NCI-H345 treated with DMSO at 0.1 percent for 48 hours (cell line): Measurements from ENCODE around the gene BCL2.

Experiments
- DNase-seq: peaks from one replicate; lab custom pipeline; 2025; ENCODE audit not compliant: unreplicated experiment; lab: John Stamatoyannopoulos, UW

BCL2 gene

GRCh38 chr18:63329431-63330145 is 10.0 kb upstream of the BCL2 start:
- DNase-seq, result no peak

GRCh38 chr18:63326011-63326410 is 6.4 kb upstream of the BCL2 start:
- DNase-seq, result no peak

- DNase-seq, result no peak
These were observed 5.6 kb upstream of the BCL2 start for GRCh38 chr18:63325086-63325686.

GRCh38 chr18:63322908-63323634 is 3.5 kb upstream of the BCL2 start:
- DNase-seq, result peak; percentile 85

- no peak for DNase-seq
These were observed 2.6 kb upstream of the BCL2 start for GRCh38 chr18:63322206-63322605.

- DNase-seq, result no peak
These were observed 1.7 kb upstream of the BCL2 start for GRCh38 chr18:63321291-63321690.

GRCh38 chr18:63320975-63321265 is 1.4 kb upstream of the BCL2 start:
- no peak for DNase-seq

- DNase-seq, result peak; percentile 70
These were observed 780 bp upstream of the BCL2 start for GRCh38 chr18:63320123-63320974.

GRCh38 chr18:63318889-63319382 is 633 bp downstream of the BCL2 start:
- DNase-seq, result no peak

GRCh38 chr18:63317982-63318888 is 1.3 kb downstream of the BCL2 start:
- DNase-seq, result peak; percentile 69

GRCh38 chr18:63317556-63317946 is 2.0 kb downstream of the BCL2 start:
- no peak for DNase-seq

GRCh38 chr18:63316612-63317555 is 2.7 kb downstream of the BCL2 start:
- DNase-seq, result no peak

- DNase-seq, result no peak
These were observed 3.7 kb downstream of the BCL2 start for GRCh38 chr18:63315876-63316275.

GRCh38 chr18:63315131-63315662 is 4.4 kb downstream of the BCL2 start:
- no peak for DNase-seq

- no peak for DNase-seq
These were observed 5.3 kb downstream of the BCL2 start for GRCh38 chr18:63314062-63314790.

- no peak for DNase-seq
These were observed 6.1 kb downstream of the BCL2 start for GRCh38 chr18:63313396-63313917.

- DNase-seq, result no peak
These were observed 6.7 kb downstream of the BCL2 start for GRCh38 chr18:63312737-63313395.

- DNase-seq, result no peak
These were observed 7.6 kb downstream of the BCL2 start for GRCh38 chr18:63312019-63312409.
